ENCODE results near the gene TBC1D4.

- TF ChIP-seq POLR2AphosphoS5 (IDR thresholded peaks at IDR 0.05; ENCODE audit: low read depth, low read length) (no peak), TAF1 (IDR thresholded peaks at IDR 0.05; ENCODE audit: borderline replicate concordance, insufficient read depth, low read length) (no peak), REST (IDR thresholded peaks at IDR 0.05; ENCODE audit: insufficient read depth in 1 of 2, low read depth in 2 of 2, low read length in 2 of 2) (no peak), SIN3A (IDR thresholded peaks at IDR 0.05; ENCODE audit: borderline replicate concordance, insufficient read depth, low read length) (no peak), FOXP2 (optimal IDR thresholded peaks at IDR 0.05; ENCODE audit: borderline replicate concordance, extremely low read depth, extremely low read length, insufficient read depth) (no peak)
These were observed 157.5 kb downstream of the TBC1D4 start for GRCh38 chr13:75324413-75324940.
